ENCODE data around the gene LILRA6.

The LILRA6 gene

GRCh38 chr19:54189145-54189734 is 53.4 kb downstream of the LILRA6 start, which contains the start of gene MBOAT7:
Gene MBOAT7, minus strand, starts transcription at chr19:54189580. Its CDS starts 1,072 bp downstream, at chr19:54188508.
- Histone ChIP-seq H3K9ac (ENCODE audit: low read depth in 1 of 2, low read length in 2 of 2) (peak within 1 kb of the TSS; percentile 77 to 85), H3K9me3 (ENCODE audit: control insufficient read depth in 1 of 2, low read length in 2 of 2) (no peaks in the 10 kb centered on the region), H3K36me3 (ENCODE audit: control insufficient read depth in 1 of 2, insufficient read depth in 2 of 2, low read length in 2 of 2) (peaks cover 6 to 20% of the 10 kb centered on the region in 2 donors), H3K27me3 (ENCODE audit: control insufficient read depth in 1 of 2, insufficient read depth in 2 of 2, low read length in 2 of 2) (no peaks in the 10 kb centered on the region), H3K27ac (ENCODE audit: low read depth, low read length) (peak within 1 kb of the TSS; percentile 99), H3K4me3 (ENCODE audit: low read depth in 1 of 2, low read length in 2 of 2) (peak within 1 kb of the TSS; percentile 78 to 85), H3K4me1 (ENCODE audit: control insufficient read depth in 1 of 2, insufficient read depth in 2 of 2, low read length in 2 of 2) (peaks cover 32% of the 10 kb centered on the region in 2 donors)

GRCh38 chr19:54188215-54188871 is 54.2 kb downstream of the LILRA6 start:
- H3K36me3 ChIP-seq (ENCODE audit: control insufficient read depth in 1 of 2, insufficient read depth in 2 of 2, low read length in 2 of 2): peaks cover 12 to 17% of the 10 kb centered on the region in 2 donors
- H3K27ac ChIP-seq (ENCODE audit: low read depth, low read length): peak overlapping the region; percentile 99
- H3K4me1 ChIP-seq (ENCODE audit: control insufficient read depth in 1 of 2, insufficient read depth in 2 of 2, low read length in 2 of 2): peaks cover 32% of the 10 kb centered on the region in 2 donors
- H3K27me3 ChIP-seq (ENCODE audit: control insufficient read depth in 1 of 2, insufficient read depth in 2 of 2, low read length in 2 of 2): no peaks in the 10 kb centered on the region
- H3K9ac ChIP-seq (ENCODE audit: low read depth in 1 of 2, low read length in 2 of 2): peak overlapping the region; percentile 77 to 85
- H3K4me3 ChIP-seq (ENCODE audit: low read depth in 1 of 2, low read length in 2 of 2): peak overlapping the region; percentile 62 to 78
- no peaks in the 10 kb centered on the region for H3K9me3 ChIP-seq (ENCODE audit: control insufficient read depth in 1 of 2, low read length in 2 of 2)

GRCh38 chr19:54186934-54187381 is 55.6 kb downstream of the LILRA6 start:
- Histone ChIP-seq H3K36me3 (ENCODE audit: control insufficient read depth in 1 of 2, insufficient read depth in 2 of 2, low read length in 2 of 2) (peaks cover 12 to 15% of the 10 kb centered on the region in 2 donors), H3K27me3 (ENCODE audit: control insufficient read depth in 1 of 2, insufficient read depth in 2 of 2, low read length in 2 of 2) (no peaks in the 10 kb centered on the region), H3K27ac (ENCODE audit: low read depth, low read length) (peak overlapping the region; percentile 92), H3K9me3 (ENCODE audit: control insufficient read depth in 1 of 2, low read length in 2 of 2) (no peaks in the 10 kb centered on the region), H3K4me1 (ENCODE audit: control insufficient read depth in 1 of 2, insufficient read depth in 2 of 2, low read length in 2 of 2) (peaks cover 26 to 28% of the 10 kb centered on the region in 2 donors), H3K9ac (ENCODE audit: low read depth in 1 of 2, low read length in 2 of 2) (peak overlapping the region; percentile 59 to 77), H3K4me3 (ENCODE audit: low read depth in 1 of 2, low read length in 2 of 2) (peak overlapping the region; percentile 36 to 52)

All from duodenal mucosa (tissue), 2 donors.